Measurements from ENCODE around the gene CTSL.
"Not testable (repeated sequence)": the region's sequence is repeated elsewhere in the genome, so short reads cannot be mapped to it uniquely, and the experiment has no call there.

Gene CTSL

DNA sequence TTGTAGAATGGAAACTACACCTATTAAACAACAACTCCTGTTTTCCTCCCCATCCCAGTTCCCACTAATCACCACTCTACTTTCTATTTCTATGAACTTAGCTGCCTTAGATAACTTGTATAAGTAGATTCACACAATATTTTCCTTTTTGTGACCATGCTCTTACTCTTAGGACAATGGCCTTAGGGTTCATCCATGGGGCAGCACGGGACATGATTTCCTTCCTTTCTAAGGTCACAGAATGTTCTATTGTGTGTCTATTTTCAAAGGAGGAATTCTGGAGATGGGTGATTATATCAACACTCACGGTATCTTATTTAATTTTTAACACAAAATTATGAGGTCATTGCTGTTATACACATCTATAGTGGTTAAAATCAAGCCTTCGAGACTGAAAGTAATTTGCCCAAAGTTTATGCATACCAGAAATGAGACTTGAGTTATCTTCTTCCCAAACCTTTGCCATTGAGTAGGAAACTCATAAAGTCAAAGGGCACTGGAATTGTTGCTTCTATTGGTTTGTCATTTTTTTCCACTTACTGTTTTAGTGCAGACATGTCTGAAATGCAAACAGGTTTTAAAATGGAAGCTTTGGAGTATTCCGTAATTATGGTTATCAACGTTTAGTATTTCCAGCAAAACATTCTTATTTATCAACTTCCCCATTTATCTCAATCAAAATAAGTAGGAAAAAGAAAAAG lies 23.6 kb downstream of the CTSL start:
- no peaks in the 10 kb centered on the region for H3K4me1 Mint-ChIP-seq (ENCODE audit: low read depth)
- H3K9me3 Mint-ChIP-seq, result peaks cover 10% of the 10 kb centered on the region
- H3K27me3 Mint-ChIP-seq (ENCODE audit: low read depth), result peaks cover 12% of the 10 kb centered on the region
- no peak overlapping the region for H3K27ac Mint-ChIP-seq
- H3K4me3 Mint-ChIP-seq, result no peak overlapping the region
- H3K36me3 Mint-ChIP-seq (ENCODE audit: low read depth), result no peaks in the 10 kb centered on the region

DNA sequence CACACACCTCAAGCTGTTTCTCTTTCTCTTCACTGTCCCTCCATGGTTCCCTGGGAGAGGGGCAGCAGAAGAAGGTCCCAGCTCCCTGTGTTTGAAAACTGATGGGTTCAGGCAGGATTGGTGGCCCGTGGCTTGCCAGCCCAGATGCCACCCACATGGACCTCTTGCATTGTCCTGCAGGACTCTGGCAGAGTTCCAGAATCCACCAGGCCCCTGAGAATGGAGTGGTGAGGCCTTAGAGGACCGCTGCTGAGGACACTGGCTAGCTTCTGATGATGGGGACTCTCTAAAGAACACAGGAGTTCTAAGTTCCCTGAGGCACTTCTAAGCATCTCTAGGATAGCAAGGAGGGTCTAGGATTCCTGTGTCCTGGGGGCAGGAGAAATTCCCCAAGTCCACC lies 24.8 kb downstream of the CTSL start:
- Mint-ChIP-seq H3K36me3 (ENCODE audit: low read depth) (no peaks in the 10 kb centered on the region), H3K27me3 (ENCODE audit: low read depth) (peaks cover 12% of the 10 kb centered on the region), H3K27ac (no peak overlapping the region), H3K9me3 (peaks cover 10% of the 10 kb centered on the region), H3K4me1 (ENCODE audit: low read depth) (no peaks in the 10 kb centered on the region), H3K4me3 (no peak overlapping the region)

DNA sequence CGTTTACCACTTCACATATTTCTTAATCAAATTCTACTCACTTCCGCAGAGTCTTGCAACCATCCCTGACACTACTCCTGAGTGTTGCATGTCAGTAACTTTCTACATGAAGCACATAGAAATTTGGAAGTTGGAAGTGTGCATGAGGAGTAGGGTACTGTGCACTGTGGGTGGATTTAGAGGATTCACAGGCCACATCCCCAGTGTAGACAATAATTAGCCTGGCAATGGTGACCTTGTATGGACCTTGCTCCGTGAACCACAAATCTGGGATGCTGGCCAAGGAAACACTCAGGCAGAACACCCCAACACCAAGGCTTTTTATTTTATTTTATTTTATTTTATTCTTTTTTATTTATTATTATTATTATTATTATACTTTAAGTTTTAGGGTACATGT lies 25.5 kb downstream of the CTSL start:
- no peak overlapping the region for H3K27ac Mint-ChIP-seq
- peaks cover 8% of the 10 kb centered on the region for H3K27me3 Mint-ChIP-seq (ENCODE audit: low read depth)
- H3K4me3 Mint-ChIP-seq, result no peak overlapping the region
- no peaks in the 10 kb centered on the region for H3K4me1 Mint-ChIP-seq (ENCODE audit: low read depth)
- H3K9me3 Mint-ChIP-seq, result peaks cover 10% of the 10 kb centered on the region
- no peaks in the 10 kb centered on the region for H3K36me3 Mint-ChIP-seq (ENCODE audit: low read depth)

DNA sequence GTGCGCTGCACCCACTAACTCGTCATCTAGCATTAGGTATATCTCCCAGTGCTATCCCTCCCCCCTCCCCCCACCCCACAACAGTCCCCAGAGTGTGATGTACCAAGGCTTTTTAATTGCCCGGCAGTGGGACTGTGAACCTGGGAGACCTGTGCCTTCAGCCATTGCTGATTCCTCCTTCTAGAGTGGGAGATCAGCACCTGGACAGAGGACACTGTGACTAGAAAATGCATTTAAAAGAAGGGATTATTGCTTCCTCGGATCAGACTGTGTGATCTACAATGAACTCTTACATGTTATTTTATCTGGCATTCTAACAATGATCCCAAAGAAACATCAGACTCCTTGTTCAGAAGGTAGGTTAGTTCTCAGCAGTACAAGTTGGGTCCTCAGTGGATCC lies 25.9 kb downstream of the CTSL start:
- H3K9me3 Mint-ChIP-seq, result peaks cover 10% of the 10 kb centered on the region
- no peaks in the 10 kb centered on the region for H3K36me3 Mint-ChIP-seq (ENCODE audit: low read depth)
- H3K27me3 Mint-ChIP-seq (ENCODE audit: low read depth), result peaks cover 7% of the 10 kb centered on the region
- no peak overlapping the region for H3K27ac Mint-ChIP-seq
- H3K4me1 Mint-ChIP-seq (ENCODE audit: low read depth), result no peaks in the 10 kb centered on the region
- H3K4me3 Mint-ChIP-seq, result no peak overlapping the region

DNA sequence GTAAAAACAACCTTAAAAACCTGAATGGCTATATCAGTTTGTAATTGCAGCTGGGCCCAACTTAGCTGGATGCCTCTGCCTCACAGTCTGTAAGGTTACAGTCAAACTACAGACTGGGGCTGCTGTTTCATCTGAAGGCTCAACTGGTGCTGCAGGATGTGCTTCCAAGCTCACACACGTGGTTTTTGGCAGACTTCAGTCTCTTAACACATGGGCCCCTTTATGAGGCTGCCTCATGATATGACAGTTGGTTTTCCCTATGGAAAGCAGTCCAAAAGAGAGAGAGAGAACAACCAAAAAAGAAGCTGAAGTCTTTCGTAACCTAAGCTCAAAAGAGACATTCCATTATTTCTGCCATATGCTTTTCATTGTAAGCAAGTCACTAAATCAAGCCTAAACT lies 27.4 kb downstream of the CTSL start:
- H3K36me3 Mint-ChIP-seq (ENCODE audit: low read depth), result no peaks in the 10 kb centered on the region
- H3K4me1 Mint-ChIP-seq (ENCODE audit: low read depth), result no peaks in the 10 kb centered on the region
- H3K9me3 Mint-ChIP-seq, result peaks cover 10% of the 10 kb centered on the region
- H3K27ac Mint-ChIP-seq, result no peak overlapping the region
- H3K4me3 Mint-ChIP-seq, result no peak overlapping the region
- peaks cover 7% of the 10 kb centered on the region for H3K27me3 Mint-ChIP-seq (ENCODE audit: low read depth)

DNA sequence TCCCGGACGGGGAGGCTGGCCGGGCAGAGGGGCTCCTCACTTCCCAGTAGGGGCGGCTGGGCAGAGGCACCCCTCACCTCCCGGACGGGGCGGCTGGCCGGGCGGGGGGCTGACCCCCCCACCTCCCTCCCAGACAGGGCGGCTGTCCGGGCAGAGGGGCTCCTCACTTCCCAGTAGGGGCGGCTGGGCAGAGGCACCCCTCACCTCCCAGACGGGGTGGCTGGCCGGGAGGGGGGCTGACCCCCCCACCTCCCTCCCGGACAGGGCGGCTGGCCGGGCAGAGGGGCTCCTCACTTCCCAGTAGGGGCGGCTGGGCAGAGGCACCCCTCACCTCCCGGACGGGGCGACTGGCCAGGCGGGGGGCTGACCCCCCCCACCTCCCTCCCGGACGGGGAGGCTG lies 32.4 kb downstream of the CTSL start:
- H3K27me3 Mint-ChIP-seq (ENCODE audit: low read depth); H3K27ac Mint-ChIP-seq; H3K4me1 Mint-ChIP-seq (ENCODE audit: low read depth); H3K4me3 Mint-ChIP-seq; H3K9me3 Mint-ChIP-seq; H3K36me3 Mint-ChIP-seq (ENCODE audit: low read depth): not testable (repeated sequence)

DNA sequence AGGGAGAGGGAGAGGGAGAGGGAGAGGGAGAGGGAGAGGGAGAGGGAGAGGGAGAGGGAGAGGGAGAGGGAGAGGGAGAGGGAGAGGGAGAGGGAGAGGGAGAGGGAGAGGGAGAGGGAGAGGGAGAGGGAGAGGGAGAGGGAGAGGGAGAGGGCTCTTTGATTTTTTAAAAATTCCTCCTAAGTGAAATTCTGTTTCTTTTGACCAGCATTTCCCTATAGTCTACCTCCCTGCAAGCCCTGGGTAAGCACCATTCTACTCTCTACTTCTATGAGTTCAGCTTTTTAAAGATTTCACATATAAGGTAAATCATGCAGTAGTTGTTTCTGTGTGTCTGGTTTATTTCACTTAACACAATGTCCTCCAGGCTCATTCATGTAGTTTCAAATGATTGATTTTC lies 34.1 kb downstream of the CTSL start:
- H3K4me1 Mint-ChIP-seq (ENCODE audit: low read depth); H3K27ac Mint-ChIP-seq; H3K27me3 Mint-ChIP-seq (ENCODE audit: low read depth); H3K36me3 Mint-ChIP-seq (ENCODE audit: low read depth); H3K4me3 Mint-ChIP-seq; H3K9me3 Mint-ChIP-seq: not testable (repeated sequence)

DNA sequence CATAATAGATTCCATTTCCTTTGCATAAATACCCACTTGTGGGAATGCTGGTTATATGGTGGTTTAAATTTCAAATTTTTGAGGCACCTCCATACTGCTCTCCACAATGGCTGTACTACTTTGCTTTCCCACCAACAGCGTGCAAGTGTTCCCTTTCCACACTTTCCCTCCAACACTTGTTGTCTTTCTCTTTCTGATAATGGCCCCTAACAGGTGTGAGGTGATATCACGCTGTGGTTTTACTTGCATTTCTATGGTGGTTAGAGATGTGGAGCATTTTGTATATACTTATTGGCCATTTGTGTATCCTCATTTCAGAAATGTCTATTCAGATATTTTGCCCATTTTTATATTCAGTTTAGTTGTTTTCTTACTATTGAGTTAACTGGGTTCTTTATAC lies 34.6 kb downstream of the CTSL start:
- no peak overlapping the region for H3K4me3 Mint-ChIP-seq
- no peak overlapping the region for H3K27ac Mint-ChIP-seq
- no peaks in the 10 kb centered on the region for H3K36me3 Mint-ChIP-seq (ENCODE audit: low read depth)
- H3K9me3 Mint-ChIP-seq, result no peaks in the 10 kb centered on the region
- H3K4me1 Mint-ChIP-seq (ENCODE audit: low read depth), result no peaks in the 10 kb centered on the region
- H3K27me3 Mint-ChIP-seq (ENCODE audit: low read depth), result no peaks in the 10 kb centered on the region

DNA sequence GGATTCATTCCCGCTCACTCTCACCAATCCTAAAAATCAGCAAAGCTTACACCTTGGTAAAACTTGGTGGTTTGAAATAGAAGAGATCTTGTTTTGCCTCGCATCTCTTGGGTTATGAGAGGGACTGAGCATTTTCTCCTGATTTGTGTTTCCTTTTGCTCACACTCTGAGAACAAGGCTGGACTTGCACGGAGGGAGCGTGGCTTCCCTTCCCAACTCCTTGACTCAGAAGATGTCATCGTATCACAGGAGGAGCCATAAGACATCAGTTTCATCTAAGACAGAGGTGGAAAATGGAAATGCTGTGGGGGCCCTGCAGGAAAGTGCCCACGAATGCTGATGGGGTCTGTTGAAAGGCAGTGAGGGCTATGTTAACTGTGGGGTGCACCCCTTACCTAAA lies 37.4 kb downstream of the CTSL start:
- Mint-ChIP-seq H3K4me1 (ENCODE audit: low read depth) (no peaks in the 10 kb centered on the region), H3K36me3 (ENCODE audit: low read depth) (no peaks in the 10 kb centered on the region), H3K27me3 (ENCODE audit: low read depth) (peaks cover 4% of the 10 kb centered on the region), H3K4me3 (no peak overlapping the region), H3K27ac (no peak overlapping the region), H3K9me3 (no peaks in the 10 kb centered on the region)

DNA sequence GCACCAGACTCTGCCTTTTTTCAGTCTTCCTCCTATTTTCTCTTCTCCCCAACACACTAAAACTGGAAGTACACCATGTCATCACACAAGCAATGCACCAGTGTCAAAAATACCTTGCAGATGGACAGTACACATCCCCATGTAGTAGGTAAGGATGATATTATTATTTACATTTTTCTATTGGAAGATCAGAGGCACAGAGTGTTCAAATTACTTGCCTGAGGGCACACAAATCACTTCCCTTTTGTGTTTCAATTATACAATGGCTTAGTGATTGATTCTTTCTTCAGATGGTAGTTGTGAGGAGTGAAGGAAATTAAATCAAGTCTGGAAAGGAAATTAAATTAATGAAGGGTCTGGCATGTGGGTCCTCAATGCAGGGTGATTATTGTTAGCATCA lies 39.6 kb downstream of the CTSL start:
- H3K27me3 Mint-ChIP-seq (ENCODE audit: low read depth), result peaks cover 4% of the 10 kb centered on the region
- no peak overlapping the region for H3K27ac Mint-ChIP-seq
- no peaks in the 10 kb centered on the region for H3K9me3 Mint-ChIP-seq
- H3K4me1 Mint-ChIP-seq (ENCODE audit: low read depth), result no peaks in the 10 kb centered on the region
- no peaks in the 10 kb centered on the region for H3K36me3 Mint-ChIP-seq (ENCODE audit: low read depth)
- H3K4me3 Mint-ChIP-seq, result no peak overlapping the region

DNA sequence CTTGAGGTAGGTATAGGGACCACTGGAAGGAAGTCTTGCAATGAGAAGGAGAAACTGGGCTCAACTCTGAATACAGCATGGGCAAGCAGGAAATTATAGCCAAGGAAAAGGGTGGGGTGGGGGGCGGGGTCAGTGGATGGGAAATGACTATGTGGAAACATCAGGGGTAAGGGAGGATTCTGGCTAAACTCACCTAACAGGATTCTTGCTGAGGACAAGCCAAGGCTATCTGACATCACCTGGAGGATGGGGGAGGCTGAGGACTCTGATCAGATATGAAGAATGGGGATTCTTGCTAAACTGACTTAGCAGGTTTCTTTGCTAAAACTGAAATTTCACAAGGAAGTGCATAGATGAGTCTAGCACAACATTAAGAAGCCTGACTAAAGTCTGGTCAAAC lies 40.8 kb downstream of the CTSL start:
- Mint-ChIP-seq H3K4me3 (no peak overlapping the region), H3K36me3 (ENCODE audit: low read depth) (no peaks in the 10 kb centered on the region), H3K4me1 (ENCODE audit: low read depth) (no peaks in the 10 kb centered on the region), H3K27me3 (ENCODE audit: low read depth) (peaks cover 4% of the 10 kb centered on the region), H3K9me3 (no peaks in the 10 kb centered on the region), H3K27ac (no peak overlapping the region)

DNA sequence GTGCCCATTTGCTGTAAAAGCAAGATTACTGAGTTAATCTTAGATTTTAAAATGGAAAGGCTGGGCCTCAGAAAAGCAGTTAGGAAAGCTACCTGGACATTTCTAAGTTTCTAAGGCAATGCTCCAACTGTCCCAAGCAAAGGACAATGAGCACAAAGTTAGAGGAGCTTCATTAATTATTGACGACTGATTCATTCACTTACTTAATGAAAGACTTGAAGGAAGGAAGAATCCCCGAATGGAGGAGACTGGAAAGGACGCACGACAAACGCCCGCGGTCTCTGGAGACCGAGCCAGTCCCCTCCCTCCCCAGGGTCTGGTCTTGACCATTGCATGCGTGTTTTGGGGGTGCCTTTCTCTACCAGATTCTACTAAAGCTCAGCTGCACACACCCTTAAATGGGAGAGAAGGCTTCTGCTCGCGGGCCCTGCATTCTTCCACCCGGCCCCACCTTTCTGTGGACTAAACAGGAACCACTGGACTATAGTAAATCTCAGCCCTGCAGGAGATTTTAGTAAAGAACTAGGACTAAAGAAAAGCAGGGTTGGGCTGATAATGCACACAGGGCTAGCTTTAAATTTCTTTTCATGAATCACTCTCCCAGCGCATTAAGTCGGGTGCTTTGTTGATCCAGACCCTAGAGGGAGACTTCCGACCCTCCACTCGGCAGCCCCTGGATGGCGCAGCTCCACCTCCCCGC lies 44.8 kb downstream of the CTSL start:
- H3K27ac Mint-ChIP-seq, result no peak overlapping the region
- H3K4me3 Mint-ChIP-seq, result no peak overlapping the region

DNA sequence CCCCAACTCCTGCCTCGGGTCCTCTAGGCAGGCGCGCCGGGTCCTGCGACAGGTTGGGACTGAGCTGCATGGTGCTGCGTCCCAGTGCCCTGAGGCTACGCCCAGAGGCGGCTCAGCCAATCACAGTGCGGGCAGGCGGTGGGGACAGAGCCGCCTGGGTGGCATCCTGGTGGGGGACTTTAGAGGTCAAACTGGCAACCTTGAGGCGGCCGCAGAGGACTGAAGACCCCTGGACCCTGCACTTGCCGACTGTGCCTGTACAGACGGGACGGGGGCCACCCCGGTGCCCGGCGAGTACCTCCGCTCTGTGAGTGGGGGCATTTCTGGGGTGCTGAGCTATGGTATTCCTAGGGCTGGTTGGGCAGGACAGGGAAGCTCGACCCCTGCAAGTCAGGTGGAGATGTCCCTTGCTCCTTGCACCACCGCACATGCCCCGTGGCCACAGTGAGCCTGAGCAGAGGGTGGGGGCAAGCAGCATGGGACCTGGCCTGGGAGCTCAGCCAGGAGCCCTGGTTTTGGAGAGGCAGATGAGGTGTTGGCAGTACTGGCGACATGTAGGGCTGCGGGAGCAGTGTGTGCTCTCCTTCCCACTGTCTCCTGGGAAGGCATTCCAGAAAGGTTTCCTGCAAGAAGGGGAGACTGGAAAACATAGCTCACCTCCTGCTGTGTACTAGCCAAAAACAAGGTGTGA lies 45.5 kb downstream of the CTSL start:
- no peaks in the 10 kb centered on the region for H3K36me3 Mint-ChIP-seq (ENCODE audit: low read depth)
- peaks cover 8% of the 10 kb centered on the region for H3K27me3 Mint-ChIP-seq (ENCODE audit: low read depth)
- H3K9me3 Mint-ChIP-seq, result no peaks in the 10 kb centered on the region
- H3K27ac Mint-ChIP-seq, result no peak overlapping the region
- H3K4me3 Mint-ChIP-seq, result no peak overlapping the region
- H3K4me1 Mint-ChIP-seq (ENCODE audit: low read depth), result no peaks in the 10 kb centered on the region

More for the DNA sequence above, 44.8 kb downstream of the CTSL start:
- Mint-ChIP-seq H3K9me3 (no peaks in the 10 kb centered on the region), H3K36me3 (ENCODE audit: low read depth) (no peaks in the 10 kb centered on the region), H3K27me3 (ENCODE audit: low read depth) (peaks cover 8% of the 10 kb centered on the region), H3K4me1 (ENCODE audit: low read depth) (no peaks in the 10 kb centered on the region)

DNA sequence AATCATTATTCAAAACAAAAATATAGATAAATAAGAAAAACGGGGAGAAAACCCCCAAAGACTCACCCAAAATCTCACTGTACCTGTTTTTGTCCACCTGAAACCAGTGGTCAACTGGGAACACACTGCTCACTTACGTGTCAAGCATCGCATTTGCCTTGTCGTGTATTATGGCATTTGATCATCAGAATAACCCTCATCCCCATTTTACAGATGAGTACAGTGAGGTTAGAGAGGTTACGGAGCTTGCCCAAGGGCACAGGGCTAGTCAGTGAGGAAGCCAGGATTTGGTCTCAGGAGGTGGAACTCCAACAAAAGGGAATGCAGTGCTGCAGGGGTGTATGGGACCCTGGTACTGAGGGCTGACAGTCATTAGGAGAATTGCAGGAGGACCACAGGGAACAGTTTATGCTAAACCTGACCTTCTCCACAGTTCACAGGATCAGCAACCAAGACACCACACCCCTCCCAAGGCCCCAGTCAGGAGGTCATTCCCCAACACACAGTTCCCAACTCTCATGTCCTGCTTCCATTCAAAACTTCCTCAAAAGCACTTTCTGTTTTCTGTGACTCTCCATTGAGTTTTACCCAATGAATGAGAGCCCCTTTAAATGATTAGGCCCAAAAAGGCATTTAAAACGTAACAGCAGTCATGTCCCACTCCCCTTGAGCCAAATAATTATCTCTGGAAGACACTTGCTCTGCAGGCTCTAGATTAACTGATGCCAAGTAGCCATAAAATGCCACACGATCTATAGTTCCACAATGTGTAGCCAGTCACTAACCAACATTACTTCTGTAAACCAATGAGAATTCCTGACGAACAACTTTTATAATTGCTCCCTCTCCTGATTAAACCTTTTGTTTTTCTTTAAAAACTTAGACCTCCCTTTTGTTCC lies 50.8 kb downstream of the CTSL start:
- no peaks in the 10 kb centered on the region for H3K4me1 Mint-ChIP-seq (ENCODE audit: low read depth)
- no peak overlapping the region for H3K4me3 Mint-ChIP-seq
- H3K36me3 Mint-ChIP-seq (ENCODE audit: low read depth), result no peaks in the 10 kb centered on the region
- H3K9me3 Mint-ChIP-seq, result no peaks in the 10 kb centered on the region
- peaks cover 4% of the 10 kb centered on the region for H3K27me3 Mint-ChIP-seq (ENCODE audit: low read depth)
- H3K27ac Mint-ChIP-seq, result no peak overlapping the region
